GM12878 (cell line): ENCODE results near the gene PTPRN2. TPM values are rescaled to one million over a fixed set of nuclear protein-coding genes. Genes with fewer than 3 reads are reported as not detected.

Experiments used
- ATAC-seq: fragments of 200-7000 bp; cut with Tn5 transposase; 3 replicates; pipeline ENCODE4 v1.9.1; 2020; ENCODE audit warnings: mild to moderate bottlenecking, moderate library complexity
- BruUV-seq: library from RNA; stranded (reverse); fragments of 400-500 nt; replicated peaks from 2 replicates; lab custom pipeline; 2021; lab: Mats Ljungman, UMichigan
- CTCF ChIA-PET: fragments of 300-600 bp; sonication (Branson Sonifier 250); formaldehyde crosslinking; extraction: SDS; loops from one replicate; lab custom pipeline; 2021; ENCODE audit warnings: inconsistent platforms; lab: Yijun Ruan, JAX
- POLR2A ChIA-PET: fragments of 350-600 bp; formaldehyde crosslinking; extraction: SDS; loops from one replicate; lab custom pipeline; 2021; ENCODE audit warnings: inconsistent platforms; lab: Charles Lee
- RAD21 ChIA-PET: fragments of 300-600 bp; sonication (Branson Sonifier 250); formaldehyde crosslinking; loops from one replicate; lab custom pipeline; 2023; ENCODE audit warnings: antibody characterized with exemption; ENCODE audit not compliant: unreplicated experiment; lab: Charles Lee
- SMC1A ChIA-PET: fragments of 300-600 bp; sonication (Branson Sonifier 250); formaldehyde crosslinking; loops from one replicate; lab custom pipeline; 2023; ENCODE audit not compliant: unreplicated experiment, uncharacterized antibody; lab: Charles Lee
- DNase-seq: peaks from one replicate; pipeline ENCODE4 v3.0.0-alpha.2; 2011; ENCODE audit warnings: low read depth, low spot score
- FAIRE-seq: peaks from 3 replicates; lab custom pipeline; 2011; peaks lifted over from hg19 to GRCh38; lab: Jason Lieb, UNC
- H2AFZ ChIP-seq: 2 replicates; pipeline ENCODE4 v1.6.0; 2011; ENCODE audit warnings: low read depth, low read length, control low read depth; ENCODE audit not compliant: control insufficient read depth
- H3K27ac ChIP-seq: 2 replicates; pipeline ENCODE4 v1.5.1; 2011; ENCODE audit warnings: control low read depth; ENCODE audit not compliant: control insufficient read depth, insufficient read depth
- H3K27me3 ChIP-seq, 2 experiments: replicated peaks in 1 of 2; 2 replicates each; pipeline versions ENCODE4 v1.6.0 to v1.6.1; 2011; ENCODE audit warnings: low read length in 1 of 2; ENCODE audit not compliant: control insufficient read depth in 2 of 2, insufficient read depth in 2 of 2
- H3K36me3 ChIP-seq, 2 experiments: 2 replicates each; pipeline ENCODE4 v1.5.1; 2011; ENCODE audit warnings: low read length in 1 of 2; ENCODE audit not compliant: control insufficient read depth in 2 of 2, insufficient read depth in 2 of 2
- H3K4me1 ChIP-seq: 2 replicates; pipeline ENCODE4 v1.6.1; 2011; ENCODE audit warnings: mild to moderate bottlenecking, low read length, moderate library complexity, mixed read lengths; ENCODE audit not compliant: control insufficient read depth, insufficient read depth
- H3K4me2 ChIP-seq: 2 replicates; pipeline ENCODE4 v1.6.0; 2011; ENCODE audit warnings: control low read depth; ENCODE audit not compliant: control insufficient read depth, insufficient read depth
- H3K4me3 ChIP-seq: fragments of 200-600 bp; sonication (generic); 2 replicates; pipeline ENCODE4 v1.5.1; 2016
- H3K79me2 ChIP-seq: 2 replicates; pipeline ENCODE4 v1.6.0; 2011; ENCODE audit warnings: low read length; ENCODE audit not compliant: control insufficient read depth, insufficient read depth
- H3K9ac ChIP-seq: 2 replicates; pipeline ENCODE4 v1.8.0; 2011; ENCODE audit warnings: low read length, control low read depth, mixed read lengths; ENCODE audit not compliant: control insufficient read depth, insufficient read depth
- H3K9me3 ChIP-seq: replicated peaks from 3 replicates; pipeline ENCODE4 v1.5.1; 2011; ENCODE audit warnings: mild to moderate bottlenecking, low read length; ENCODE audit not compliant: control insufficient read depth, insufficient read depth
- H4K20me1 ChIP-seq: 2 replicates; pipeline ENCODE4 v1.6.0; 2011; ENCODE audit not compliant: control insufficient read depth, insufficient read depth
- BACH1 ChIP-seq: fragments of 450-650 bp; IDR thresholded peaks from 2 replicates; pipeline ENCODE4 v1.6.1; 2017; ENCODE audit warnings: mild to moderate bottlenecking, borderline replicate concordance
- ESRRA ChIP-seq: IDR thresholded peaks from 2 replicates; pipeline ENCODE4 v1.6.1; 2012; ENCODE audit warnings: mild to moderate bottlenecking, low read length, improper control_type of control experiment
- IKZF2 ChIP-seq, 2 experiments: fragments of 450-650 bp; IDR thresholded peaks; 2 replicates each; pipeline ENCODE4 v1.6.1; 2017; ENCODE audit warnings: mild to moderate bottlenecking in 2 of 2, moderate library complexity in 2 of 2
- MXI1 ChIP-seq: fragments of 150-350 bp; IDR thresholded peaks from 2 replicates; pipeline ENCODE4 v1.6.1; 2011; ENCODE audit warnings: low read depth, mild to moderate bottlenecking, inconsistent platforms, low read length, improper control_type of control experiment
- NFYB ChIP-seq: IDR thresholded peaks from 2 replicates; pipeline ENCODE4 v1.6.1; 2011; ENCODE audit warnings: low read depth, mild to moderate bottlenecking, low read length, improper control_type of control experiment, moderate library complexity; ENCODE audit not compliant: insufficient read depth
- NR2C2 ChIP-seq: IDR thresholded peaks from 2 replicates; pipeline ENCODE4 v1.6.1; 2011; ENCODE audit warnings: borderline replicate concordance, low read depth; ENCODE audit not compliant: control insufficient read depth, insufficient read length
- POLR2A ChIP-seq: IDR thresholded peaks from 2 replicates; pipeline ENCODE4 v1.6.1; 2011; ENCODE audit warnings: low read depth, mild to moderate bottlenecking, low read length
- POLR2AphosphoS5 ChIP-seq: IDR thresholded peaks from 2 replicates; pipeline ENCODE4 v1.6.1; 2011; ENCODE audit warnings: mild to moderate bottlenecking, low read length, inconsistent platforms
- RFX5 ChIP-seq: IDR thresholded peaks from 2 replicates; pipeline ENCODE4 v1.6.1; 2011; ENCODE audit warnings: low read depth, low read length, improper control_type of control experiment
- SREBF1 ChIP-seq: IDR thresholded peaks from 2 replicates; pipeline ENCODE4 v1.6.1; 2012; ENCODE audit warnings: mild to moderate bottlenecking, low read length
- TCF7 ChIP-seq: IDR thresholded peaks from 2 replicates; pipeline ENCODE4 v1.6.1; 2014; ENCODE audit warnings: antibody characterized with exemption, borderline replicate concordance
- WGBS: methylation state at CpG from one replicate; pipeline ENCODE4 v1.1.6; 2016; ENCODE audit warnings: low lambda C conversion rate; ENCODE audit not compliant: insufficient replicate concordance, insufficient coverage; ENCODE audit errors: missing lambda C conversion rate; 5-methylcytosine and 5-hydroxymethylcytosine counted together
- in situ Hi-C: fragments of 300-500 bp; cut with MboI; formaldehyde crosslinking; loops from 9 replicates; pipeline ENCODE4 v1.14.3; 2018; ENCODE audit warnings: mixed read lengths
- intact Hi-C: fragments of 100-400 bp; cut with micrococcal nuclease; formaldehyde crosslinking; loops from one replicate; pipeline ENCODE4 v1.14.2; 2022; ENCODE audit not compliant: unreplicated experiment
- polyA plus RNA-seq, 11 experiments: library from polyadenylated mRNA; depleted of rRNA in 4 of 11; unstranded in 6 of 11; stranded (reverse) in 5 of 11; fragments of >200 nt; fragmentation: Nextera tagmentation in 4 of 11; fragmentation: Illumina TruSeq in 1 of 11; extraction: Ambion mirVana in 4 of 11; extraction: Trizol in 1 of 11; gene quantifications; 1 replicate in 1 of 11; 2 replicates in 10 of 11; pipeline versions ENCODE4 v1.2.1 to v1.2.3, GENCODE V29; 2011 to 2016; ENCODE audit warnings: inconsistent platforms in 2 of 11, missing spikeins in 2 of 11, low read depth in 1 of 11
- total RNA-seq, 4 experiments: library from RNA; depleted of rRNA in 3 of 4; stranded (reverse); fragments of >200 nt in 3 of 4; fragmentation: Illumina TruSeq in 1 of 4; extraction: Trizol in 1 of 4; gene quantifications; 2 replicates each; pipeline versions ENCODE4 v1.2.1 to v1.2.3, GENCODE V29; 2013 to 2021
- TF ChIP-seq, protein P1 (sequence below): IDR thresholded peaks from 2 replicates; pipeline ENCODE4 v1.6.1; 2011; ENCODE audit warnings: mild to moderate bottlenecking, low read depth, low read length, moderate library complexity; ENCODE audit not compliant: insufficient replicate concordance
- TF ChIP-seq, protein P2 (sequence below): IDR thresholded peaks from 2 replicates; pipeline ENCODE4 v1.6.1; 2012; ENCODE audit warnings: mild to moderate bottlenecking, low read depth, low read length
- TF ChIP-seq, protein P3 (sequence below): IDR thresholded peaks from 2 replicates; pipeline ENCODE4 v1.6.1; 2012; ENCODE audit warnings: low read length, inconsistent platforms
- TF ChIP-seq, protein P4 (sequence below): IDR thresholded peaks from 2 replicates; pipeline ENCODE4 v1.6.1; 2012; ENCODE audit warnings: low read depth, low read length, improper control_type of control experiment

Gene PTPRN2
- total and polyA plus RNA-seq, 10 of the 15 experiments (the other 5 are each of a cell fraction or from before 2014, with no cell fraction given): 5.4 TPM; not detected in 9

DNA sequence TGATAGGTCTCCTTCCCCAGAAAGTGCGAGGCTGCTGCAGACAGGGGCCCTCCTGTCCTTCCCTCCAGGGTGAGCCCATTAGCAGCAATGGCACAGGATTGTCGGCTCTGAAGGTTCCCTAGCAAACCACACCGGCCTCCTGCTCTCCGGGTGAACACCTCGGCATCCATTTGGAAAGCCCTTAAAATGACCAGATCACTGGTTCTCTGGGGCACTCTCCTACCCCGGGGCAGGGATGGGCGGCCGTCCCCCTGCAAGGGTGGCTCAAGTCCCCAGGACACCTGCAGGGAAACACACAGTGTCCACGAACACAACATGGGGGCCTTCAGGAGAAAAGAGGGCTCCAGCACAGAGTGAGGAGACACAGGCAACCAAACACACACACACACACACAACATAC is 459.1 kb downstream of the PTPRN2 start:
- no peaks in the 10 kb centered on the region for H3K4me1 ChIP-seq
- H3K27me3 ChIP-seq: no peaks in the 10 kb centered on the region
- H3K79me2 ChIP-seq: no peaks in the 10 kb centered on the region
- intact Hi-C loops: no loop called here
- peaks cover 4% of the 10 kb centered on the region; the same call in 1 of the 3 replicates for H3K9me3 ChIP-seq
- no peak overlapping the region for H3K4me2 ChIP-seq
- no TSS peak for BruUV-seq
- CTCF ChIA-PET: no interaction called here
- no peaks in the 10 kb centered on the region for H4K20me1 ChIP-seq
- 56% methylated on average over 9 of the region's 9 CpGs for WGBS
- ATAC-seq: no peak
- no peak overlapping the region for H3K9ac ChIP-seq
- RAD21 ChIA-PET: no interaction called here
- SMC1A ChIA-PET: no interaction called here
- POLR2A ChIA-PET: no interaction called here
- H3K36me3 ChIP-seq: no peaks in the 10 kb centered on the region
- FAIRE-seq: no peak
- no peak overlapping the region for H3K27ac ChIP-seq
- no peak overlapping the region for H2AFZ ChIP-seq
- TF ChIP-seq NFYB (no peak), POLR2A (no peak), RFX5 (no peak), BACH1 (no peak), SREBF1 (no peak), IKZF2 (IDR thresholded peaks at IDR 0.05) (no peak), NR2C2 (no peak), MXI1 (no peak), TCF7 (no peak), POLR2AphosphoS5 (no peak), ESRRA (no peak)
- TF ChIP-seq, protein P1, sequence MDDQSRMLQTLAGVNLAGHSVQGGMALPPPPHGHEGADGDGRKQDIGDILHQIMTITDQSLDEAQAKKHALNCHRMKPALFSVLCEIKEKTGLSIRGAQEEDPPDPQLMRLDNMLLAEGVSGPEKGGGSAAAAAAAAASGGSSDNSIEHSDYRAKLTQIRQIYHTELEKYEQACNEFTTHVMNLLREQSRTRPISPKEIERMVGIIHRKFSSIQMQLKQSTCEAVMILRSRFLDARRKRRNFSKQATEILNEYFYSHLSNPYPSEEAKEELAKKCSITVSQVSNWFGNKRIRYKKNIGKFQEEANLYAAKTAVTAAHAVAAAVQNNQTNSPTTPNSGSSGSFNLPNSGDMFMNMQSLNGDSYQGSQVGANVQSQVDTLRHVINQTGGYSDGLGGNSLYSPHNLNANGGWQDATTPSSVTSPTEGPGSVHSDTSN: no peak
- TF ChIP-seq, protein P2, sequence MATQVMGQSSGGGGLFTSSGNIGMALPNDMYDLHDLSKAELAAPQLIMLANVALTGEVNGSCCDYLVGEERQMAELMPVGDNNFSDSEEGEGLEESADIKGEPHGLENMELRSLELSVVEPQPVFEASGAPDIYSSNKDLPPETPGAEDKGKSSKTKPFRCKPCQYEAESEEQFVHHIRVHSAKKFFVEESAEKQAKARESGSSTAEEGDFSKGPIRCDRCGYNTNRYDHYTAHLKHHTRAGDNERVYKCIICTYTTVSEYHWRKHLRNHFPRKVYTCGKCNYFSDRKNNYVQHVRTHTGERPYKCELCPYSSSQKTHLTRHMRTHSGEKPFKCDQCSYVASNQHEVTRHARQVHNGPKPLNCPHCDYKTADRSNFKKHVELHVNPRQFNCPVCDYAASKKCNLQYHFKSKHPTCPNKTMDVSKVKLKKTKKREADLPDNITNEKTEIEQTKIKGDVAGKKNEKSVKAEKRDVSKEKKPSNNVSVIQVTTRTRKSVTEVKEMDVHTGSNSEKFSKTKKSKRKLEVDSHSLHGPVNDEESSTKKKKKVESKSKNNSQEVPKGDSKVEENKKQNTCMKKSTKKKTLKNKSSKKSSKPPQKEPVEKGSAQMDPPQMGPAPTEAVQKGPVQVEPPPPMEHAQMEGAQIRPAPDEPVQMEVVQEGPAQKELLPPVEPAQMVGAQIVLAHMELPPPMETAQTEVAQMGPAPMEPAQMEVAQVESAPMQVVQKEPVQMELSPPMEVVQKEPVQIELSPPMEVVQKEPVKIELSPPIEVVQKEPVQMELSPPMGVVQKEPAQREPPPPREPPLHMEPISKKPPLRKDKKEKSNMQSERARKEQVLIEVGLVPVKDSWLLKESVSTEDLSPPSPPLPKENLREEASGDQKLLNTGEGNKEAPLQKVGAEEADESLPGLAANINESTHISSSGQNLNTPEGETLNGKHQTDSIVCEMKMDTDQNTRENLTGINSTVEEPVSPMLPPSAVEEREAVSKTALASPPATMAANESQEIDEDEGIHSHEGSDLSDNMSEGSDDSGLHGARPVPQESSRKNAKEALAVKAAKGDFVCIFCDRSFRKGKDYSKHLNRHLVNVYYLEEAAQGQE: no peak
- TF ChIP-seq, protein P3, sequence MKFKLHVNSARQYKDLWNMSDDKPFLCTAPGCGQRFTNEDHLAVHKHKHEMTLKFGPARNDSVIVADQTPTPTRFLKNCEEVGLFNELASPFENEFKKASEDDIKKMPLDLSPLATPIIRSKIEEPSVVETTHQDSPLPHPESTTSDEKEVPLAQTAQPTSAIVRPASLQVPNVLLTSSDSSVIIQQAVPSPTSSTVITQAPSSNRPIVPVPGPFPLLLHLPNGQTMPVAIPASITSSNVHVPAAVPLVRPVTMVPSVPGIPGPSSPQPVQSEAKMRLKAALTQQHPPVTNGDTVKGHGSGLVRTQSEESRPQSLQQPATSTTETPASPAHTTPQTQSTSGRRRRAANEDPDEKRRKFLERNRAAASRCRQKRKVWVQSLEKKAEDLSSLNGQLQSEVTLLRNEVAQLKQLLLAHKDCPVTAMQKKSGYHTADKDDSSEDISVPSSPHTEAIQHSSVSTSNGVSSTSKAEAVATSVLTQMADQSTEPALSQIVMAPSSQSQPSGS: no peak
- TF ChIP-seq, protein P4, sequence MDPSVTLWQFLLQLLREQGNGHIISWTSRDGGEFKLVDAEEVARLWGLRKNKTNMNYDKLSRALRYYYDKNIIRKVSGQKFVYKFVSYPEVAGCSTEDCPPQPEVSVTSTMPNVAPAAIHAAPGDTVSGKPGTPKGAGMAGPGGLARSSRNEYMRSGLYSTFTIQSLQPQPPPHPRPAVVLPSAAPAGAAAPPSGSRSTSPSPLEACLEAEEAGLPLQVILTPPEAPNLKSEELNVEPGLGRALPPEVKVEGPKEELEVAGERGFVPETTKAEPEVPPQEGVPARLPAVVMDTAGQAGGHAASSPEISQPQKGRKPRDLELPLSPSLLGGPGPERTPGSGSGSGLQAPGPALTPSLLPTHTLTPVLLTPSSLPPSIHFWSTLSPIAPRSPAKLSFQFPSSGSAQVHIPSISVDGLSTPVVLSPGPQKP: no peak
- no peak overlapping the region for H3K4me3 ChIP-seq
- in situ Hi-C loops: no loop called here
- DNase-seq: no peak
